Activated CD8-positive, alpha-beta memory T cell treated with anti-CD3 and anti-CD28 coated beads for 48 hours (primary cell): ENCODE measurements around the gene TOGARAM2.
"Not testable (repeated sequence)": the region's sequence is repeated elsewhere in the genome, so short reads cannot be mapped to it uniquely, and the experiment has no call there.

Source experiments
- DNase-seq, 3 experiments: peaks; one replicate each; pipeline ENCODE4 v3.0.0-alpha.2; 2020; ENCODE audit warnings: low read depth in 2 of 3, low spot score in 2 of 3

The TOGARAM2 gene

DNA sequence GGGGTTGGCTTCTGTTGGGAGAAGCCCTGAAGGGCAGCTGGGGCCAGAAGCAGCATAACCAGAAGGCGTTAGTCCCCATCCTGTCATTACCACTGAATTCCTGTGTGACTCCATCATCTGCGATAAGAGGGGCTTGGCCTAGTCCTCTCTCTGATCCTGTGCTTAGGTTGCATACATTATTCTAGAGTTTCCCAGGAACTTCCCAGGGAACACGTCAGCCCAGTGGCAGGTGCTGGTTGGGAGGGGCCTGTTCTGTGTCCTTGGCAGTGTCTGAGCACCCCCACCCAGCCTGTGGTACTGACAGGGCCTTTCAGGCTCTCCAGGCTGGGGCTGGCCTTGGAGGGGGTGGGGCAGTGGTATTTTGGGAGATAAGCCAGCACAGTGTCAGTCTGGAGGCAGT is 4.5 kb upstream of the TOGARAM2 start:
- no peak for DNase-seq

DNA sequence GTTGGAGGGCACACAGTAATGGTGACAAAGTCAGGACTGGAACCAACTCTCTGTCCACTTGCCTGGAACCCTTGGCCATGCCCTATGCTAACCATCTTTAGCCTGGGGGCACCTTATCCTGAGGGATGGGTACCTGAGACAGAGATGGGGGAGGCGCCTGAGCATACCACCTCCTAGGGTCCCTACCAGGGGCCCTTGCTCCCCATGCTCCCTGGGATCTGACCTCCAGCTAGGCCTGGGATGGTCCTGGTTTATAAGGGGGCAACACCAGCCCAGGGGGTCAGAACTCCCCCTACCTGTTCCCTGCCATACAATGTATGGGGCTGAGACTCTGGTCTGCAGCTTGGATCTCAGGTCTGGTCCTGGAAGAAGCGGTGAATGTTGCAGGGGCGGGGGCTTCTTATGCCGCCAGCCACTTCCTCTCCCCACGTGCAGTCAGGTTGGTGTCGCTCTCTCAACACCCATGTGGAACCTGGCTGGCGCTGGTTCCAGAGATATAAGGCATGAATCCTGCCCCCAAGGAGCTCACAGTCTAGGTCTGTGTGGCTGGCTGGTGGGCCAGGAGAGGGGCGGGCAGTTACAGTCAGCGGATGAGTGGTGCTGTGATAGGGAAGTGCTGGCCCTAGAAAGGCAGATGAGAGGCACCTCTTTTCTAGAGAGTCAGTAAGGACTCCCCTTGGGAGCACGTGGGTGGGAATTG is 3.8 kb upstream of the TOGARAM2 start:
- DNase-seq: no peak

DNA sequence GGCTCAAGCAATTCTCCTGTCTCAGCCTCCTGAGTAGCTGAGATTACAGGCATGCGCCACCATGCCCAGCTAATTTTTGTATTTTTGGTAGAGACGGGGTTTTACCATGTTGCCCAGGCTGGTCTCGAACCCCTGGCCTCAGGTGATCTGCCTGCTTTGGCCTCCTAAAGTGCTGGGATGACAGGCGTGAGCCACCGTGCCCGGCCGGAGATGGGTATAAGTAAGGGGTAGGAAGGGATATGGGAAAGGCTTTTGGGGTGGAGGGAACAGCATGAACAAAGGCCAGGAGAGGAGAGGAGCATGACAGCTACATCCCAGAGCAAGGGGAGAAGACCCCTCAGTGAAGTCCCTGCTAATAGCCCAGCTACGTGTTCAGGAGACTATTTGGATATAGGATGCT is 3.1 kb upstream of the TOGARAM2 start:
- DNase-seq: not testable (repeated sequence)

DNA sequence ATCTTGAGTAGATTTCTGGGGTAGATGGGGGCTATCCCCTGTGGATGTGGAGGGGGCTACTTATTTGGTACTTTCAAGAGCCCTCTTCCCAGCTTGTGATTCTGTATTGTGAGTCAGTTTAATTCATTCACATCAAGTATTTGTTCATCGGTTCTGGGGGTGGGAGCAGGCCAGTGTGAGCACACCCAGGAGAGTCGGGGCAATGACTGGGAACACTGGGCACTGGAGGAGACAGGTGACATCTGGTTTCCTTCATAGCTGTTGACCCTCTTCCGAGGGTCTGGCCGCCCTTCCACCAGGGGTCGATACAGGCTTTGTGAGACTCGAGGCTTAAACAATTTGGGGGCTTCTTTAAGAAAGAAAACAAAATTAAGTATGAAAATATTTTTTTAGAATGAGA is 2.5 kb upstream of the TOGARAM2 start:
- no peak for DNase-seq

DNA sequence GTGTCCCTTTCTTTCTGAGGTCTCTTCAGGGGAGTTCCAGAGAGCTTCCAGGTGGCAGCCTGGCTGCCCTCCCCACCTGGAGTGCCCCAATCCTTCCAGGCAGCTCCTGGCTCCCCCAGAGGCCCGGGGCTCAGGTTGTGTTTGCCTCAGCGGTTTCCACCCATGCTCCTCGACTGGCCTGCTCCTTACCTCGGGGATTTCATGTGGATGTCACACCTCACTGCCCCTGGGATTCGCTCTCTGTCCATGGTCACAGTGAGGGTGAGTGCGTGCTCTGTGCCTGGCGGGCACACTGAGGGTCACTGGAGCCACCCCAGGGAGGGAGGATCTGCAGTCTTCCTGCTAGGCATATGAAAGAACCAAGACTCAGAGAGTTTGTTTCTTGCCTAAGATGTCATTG is 2.1 kb upstream of the TOGARAM2 start:
- DNase-seq: no peak

DNA sequence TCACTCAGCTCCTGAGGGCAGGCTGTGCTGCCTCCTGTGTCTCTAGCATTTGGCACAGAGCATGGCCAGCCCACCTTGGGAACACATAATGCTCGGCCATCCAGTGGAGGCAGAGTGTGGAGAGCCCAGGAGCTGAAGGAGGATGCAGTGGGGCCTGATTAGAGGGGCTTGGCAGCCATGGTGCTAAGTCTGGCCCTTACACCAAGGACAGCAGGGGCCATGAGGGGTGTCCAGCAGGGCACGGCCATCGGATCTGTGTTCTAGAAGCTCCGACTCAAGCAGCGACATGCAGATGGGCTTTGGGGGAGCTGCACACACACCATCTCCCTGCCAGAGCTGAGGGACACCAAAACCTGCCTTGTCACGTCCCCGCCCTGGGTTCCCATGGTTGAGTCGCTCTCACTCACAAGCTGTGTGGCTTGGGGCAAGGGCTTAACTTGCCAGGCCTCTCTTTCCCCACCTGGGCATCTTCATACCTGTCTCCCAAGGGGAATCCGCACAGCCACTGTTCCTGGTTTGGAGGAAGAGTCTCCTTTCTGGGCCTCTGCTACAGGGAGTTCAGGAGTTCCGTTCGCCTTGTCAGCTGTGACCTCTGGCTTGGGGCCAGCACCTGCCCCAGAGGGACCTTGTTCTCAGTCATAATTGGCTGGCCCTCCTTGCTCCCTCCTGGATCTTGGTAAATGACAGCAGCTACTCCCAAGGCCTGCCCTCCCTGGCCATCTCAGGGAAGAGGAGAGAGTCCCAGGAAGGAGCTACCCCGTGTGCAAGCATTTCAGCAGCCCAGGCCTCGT is 1.3 kb upstream of the TOGARAM2 start:
- DNase-seq: no peak

DNA sequence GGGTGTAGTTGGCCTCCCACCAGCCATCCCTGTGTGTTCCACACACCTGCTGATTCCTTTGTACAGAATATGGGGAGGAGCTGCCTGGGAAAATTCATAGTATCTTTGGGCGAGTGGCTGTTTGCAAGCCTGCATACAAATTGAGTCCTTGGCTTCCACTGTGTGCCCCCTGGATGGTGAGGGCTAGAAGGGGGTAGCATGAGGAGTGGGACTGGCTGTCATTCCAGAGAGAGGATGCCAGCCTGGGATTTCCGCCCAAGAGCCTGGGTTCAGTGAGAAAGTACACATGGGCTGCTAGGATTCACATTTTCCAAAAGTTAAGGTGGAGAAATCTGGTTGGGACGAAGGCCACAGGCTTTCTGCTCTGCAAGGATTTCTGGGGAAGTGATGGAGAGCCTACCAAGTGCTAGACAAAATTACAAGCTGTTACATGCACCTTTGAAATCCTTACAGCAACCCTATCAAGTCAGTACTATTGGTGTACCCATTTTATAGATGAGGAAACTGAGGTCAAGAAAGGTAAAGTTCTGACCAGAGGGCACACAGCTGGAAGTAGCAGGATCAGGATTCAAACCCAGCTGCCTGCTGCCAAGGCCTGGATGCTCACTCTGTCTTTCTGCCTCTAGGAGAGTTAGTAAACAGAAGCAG is 606 bp upstream of the TOGARAM2 start:
- DNase-seq: no peak

DNA sequence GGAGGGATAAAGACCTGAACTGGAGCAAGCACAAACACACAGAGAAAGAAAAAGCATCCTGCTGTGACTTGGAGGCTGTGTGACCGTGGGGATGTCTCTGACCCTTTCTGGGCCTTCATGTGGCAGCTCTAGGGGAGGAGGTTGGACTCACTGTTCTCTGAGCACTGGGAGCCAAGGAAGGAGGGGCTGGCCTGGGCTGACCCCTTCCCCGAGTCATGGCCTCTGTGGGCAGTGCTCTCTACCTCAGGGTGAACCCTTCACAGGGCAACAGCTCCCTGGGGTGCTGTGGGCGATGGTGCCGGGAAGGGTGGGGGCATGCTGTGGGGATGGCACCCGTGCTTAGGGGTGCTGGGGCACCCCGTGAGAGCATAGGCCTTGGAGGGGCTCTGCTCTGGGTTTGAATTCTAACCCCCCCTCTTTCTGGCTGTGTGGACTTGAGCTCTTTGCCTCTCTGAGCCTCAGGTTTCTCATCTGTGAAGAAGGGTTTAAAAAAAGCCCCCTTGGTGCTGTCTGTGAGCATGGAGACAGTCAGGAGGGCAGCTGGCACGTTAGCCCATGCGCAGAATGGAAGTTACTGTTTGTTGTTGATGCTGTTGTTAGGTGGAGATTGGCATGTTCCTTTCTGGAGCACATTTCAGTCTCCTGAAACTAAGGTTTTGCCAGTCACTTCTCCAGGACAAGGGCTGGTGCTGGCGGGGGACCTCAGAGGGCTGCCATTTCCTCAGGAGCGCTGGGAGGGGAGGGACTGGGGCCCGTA is 700 bp downstream of the TOGARAM2 start:
- DNase-seq: no peak

DNA sequence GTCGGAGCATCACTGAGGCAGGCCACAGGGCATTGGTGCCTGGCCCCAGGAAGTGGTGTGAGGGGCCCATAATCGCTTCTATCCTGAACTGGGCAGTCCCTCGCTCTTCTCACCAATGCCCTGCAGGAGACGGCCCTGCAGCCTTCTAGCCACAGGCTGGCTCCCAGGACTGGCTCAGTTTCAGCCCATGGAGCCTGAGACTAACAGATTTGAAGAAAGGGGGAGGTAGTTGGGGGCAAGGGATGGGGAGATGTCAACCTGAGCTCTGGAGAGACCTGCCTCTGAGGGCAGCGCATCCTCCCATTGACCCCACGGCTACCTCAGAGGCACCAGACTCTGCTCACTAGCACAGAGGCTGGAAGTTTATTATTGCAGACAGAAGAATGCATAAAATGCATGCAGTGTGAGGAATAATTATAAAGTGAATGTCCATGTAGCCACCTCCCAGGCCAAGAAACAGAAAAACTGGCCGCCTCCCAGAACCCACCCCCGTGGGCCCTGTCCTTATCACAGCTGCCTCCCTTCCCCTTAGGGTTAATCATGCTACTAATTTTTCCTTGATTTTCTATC is 1.4 kb downstream of the TOGARAM2 start:
- DNase-seq: no peak

DNA sequence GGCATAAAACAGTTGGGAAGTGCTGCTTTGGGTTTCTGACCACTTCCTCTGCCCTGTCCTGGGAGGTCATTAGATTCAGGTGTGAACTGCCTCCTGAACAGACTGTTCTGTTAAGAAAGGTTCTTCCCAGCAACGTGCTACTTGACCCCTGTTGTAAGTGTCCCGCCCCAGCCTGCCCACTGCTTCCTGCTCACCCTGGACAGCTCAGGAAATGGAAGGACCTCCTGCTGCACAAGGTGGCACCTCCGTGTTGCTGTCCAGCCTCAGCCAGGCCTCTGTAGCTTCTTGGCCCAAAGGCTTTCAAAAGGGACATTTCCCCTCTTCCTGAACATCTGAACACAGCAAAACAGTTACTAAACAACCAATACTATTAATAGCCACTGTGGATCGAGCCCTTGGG is 5.3 kb downstream of the TOGARAM2 start:
- no peak for DNase-seq

DNA sequence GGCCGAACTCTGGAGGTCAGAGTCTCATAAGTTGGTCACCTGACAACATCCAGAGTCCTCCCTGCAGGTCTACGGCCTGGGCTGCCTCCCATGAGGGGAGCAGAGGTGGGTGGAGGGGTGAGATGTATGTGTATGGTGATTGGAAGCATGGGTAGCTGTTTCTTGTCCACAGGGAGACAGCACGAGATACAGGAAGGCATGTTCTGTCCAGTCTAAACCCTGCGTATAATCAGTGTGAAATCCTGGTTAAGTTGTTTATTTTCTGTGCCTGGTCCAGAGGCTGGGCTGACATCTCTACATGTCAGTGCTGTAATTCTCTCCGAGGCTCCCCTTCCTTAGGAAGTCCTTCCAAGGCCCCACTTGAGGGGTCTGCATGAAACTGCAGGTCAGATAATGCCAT is 8.9 kb downstream of the TOGARAM2 start:
- no peak for DNase-seq

DNA sequence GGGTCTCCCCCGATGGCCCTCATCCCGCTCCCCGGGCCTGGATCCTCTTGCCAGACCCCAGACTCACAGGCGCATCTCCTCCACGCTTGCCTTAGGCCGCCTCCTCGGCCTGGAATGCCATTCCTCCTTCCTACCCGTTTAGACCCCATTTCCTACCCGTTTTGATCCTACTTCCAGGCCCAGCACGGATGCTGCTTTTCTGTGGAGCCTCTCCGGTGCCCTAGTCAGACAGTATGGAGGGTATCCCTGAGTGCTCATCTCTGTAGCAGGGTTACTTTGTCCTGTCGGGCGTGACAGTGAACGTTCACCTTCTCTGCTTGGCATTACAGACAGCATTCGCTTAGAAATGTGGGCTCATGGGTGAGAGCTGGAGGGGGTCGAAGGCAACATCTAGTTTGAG is 9.3 kb downstream of the TOGARAM2 start:
- DNase-seq: no peak

DNA sequence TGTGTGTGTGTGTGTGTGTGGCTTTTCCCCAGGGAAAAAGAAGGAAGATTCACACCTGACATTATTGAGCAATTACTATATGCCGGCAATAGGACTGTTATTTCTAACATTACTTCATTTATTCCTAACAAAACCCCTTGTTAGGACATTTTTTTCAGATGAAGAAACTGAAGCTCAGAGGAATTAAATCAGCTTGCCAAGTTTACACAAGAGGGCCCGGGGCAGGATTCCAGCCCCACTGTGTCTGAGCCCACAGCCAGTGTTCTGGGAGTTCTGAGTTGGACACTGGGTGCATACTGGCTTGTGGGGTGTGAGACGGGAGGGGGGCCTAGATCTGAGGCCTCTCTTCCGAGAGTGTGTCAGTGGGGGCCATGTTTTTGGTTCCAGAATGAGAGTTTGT is 9.9 kb downstream of the TOGARAM2 start:
- no peak for DNase-seq

DNA sequence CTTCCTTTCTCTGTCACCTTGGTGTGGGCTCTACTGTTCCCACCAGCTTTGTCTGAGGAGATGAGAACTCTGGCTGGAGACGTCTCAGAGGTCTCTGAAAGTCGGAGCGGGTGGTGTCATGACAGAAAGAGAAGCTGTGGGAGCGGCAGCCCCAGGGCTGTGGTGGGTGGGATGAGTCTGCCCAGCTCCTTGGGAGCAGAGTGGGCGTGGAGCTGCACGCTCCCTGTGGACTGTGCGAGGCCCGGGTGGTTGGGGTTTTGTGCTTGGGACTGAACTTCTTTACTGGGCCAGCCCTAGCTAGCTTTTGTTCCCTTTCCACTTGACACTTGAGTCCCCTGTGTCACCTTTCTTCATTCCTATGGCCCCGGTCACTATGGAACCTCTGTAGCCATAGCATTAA is 10.4 kb downstream of the TOGARAM2 start:
- DNase-seq: no peak

DNA sequence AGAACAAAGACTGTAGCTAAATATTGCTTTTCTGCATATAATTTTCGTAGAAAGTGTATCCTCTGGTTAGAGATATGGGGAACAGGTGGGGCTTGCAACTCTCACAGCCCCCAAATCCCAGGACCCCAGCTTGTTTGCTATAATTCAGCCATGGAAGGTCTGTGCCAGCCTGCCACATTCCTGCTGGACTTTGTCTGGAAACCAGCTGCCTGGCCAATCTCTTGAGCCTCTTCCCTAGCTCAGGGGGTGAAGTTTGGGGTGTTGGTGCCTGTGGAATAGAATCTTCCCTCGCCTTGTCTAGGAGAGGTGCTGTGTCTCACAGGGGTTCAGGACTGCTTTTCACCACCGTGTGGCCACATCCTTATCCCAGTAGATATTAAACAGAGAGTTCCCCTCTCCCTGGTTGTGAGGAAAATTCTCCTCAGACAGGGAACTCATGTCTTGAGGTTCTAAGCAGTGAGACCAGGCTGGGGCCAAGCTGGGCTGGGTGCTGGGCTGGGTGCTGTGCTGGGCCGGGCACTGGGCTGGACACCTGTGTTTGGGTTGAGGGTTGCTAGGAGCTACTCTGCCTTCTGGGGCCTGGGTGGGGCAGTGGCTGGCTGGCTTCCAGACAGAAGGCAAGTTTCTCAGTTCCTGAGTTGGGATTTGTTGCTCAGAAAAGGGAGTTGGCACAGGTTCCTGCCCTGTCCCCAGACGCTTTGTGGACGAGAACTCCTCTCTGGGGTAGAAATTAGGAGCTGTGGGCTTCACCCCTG is 12.3 kb downstream of the TOGARAM2 start:
- no peak for DNase-seq

DNA sequence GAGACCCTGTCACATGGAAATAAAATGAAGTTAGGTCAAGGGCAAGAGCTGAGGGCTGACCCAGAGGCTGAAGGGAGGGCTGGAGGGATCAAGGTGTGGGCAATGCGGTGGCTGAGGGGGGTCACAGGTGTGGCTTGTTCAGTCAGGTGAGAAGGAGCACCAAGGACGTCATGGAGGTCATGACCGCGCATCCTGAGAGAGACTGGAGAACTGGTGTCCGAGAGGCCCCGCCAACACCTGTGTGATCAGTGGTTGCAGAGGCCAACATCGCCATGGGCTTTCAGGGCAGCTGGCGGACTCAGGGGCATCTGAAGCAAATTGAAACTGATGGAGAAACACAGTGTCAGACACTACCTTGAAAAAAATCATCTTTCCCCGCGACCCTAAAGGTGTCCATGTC is 13.0 kb downstream of the TOGARAM2 start:
- no peak for DNase-seq

DNA sequence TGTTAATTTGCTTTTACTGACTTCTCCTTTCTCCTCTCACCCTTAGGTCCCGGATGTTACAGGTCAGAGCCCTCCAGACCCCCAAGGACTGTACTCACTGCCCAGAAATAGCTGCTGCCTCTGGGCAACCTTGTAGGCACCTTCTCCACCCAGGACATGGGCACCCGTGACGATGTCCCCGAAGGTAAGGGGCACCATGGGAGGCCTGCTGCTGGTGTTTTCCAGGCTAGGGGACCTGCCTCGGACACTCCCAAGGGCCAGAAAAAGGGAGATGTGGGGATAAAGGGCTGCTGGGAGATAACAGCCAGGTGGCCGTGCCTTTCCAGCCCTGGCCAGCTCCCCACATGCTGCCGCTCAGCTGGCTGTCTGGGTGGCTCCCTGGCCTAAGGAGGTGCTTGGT is 13.6 kb downstream of the TOGARAM2 start:
- DNase-seq: no peak

DNA sequence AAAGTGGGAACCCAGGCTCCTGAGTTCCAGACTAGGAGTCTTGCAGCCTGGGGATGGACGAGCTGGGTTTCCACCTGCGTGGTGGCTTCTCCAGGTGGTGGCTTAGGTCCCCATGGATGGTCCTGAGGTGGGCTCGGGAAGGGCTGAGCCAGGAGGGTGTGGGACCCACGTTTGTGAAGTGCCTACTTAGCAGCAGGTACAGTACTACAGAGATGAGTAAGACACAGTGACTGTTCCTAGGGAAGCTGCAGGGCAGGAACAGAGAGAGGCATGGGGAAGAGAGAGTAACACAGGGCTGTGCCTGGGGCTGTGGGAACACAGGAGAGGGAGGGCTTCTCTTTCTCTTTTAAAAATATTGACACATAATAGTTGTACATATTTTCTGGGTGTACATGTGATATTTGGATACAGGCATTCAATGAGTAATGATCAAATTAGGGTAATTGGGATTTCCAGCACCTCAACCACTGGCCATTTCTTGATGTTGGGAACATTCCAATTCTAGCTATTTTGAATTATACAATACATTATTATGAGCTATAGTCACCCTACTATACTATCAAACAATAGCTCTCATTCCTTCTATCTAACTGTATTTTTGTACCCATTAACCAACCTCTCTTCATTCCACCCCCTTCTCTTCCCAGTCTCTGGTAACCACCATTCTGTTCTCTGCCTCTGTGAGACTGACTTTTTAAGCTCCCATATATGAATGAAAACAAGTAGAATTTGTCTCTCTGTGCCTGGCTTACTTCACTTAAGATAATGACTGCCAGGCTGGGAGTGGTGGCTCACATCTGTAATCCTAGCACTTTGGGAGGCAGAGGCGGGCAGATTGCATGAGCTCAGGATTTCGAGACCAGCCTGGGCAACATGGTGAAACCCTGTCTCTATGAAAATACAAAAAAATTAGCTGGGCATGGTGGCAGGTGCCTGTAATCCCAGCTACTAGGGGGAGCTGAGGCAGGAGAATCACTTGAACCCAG is 15.0 kb downstream of the TOGARAM2 start:
- DNase-seq: no peak

DNA sequence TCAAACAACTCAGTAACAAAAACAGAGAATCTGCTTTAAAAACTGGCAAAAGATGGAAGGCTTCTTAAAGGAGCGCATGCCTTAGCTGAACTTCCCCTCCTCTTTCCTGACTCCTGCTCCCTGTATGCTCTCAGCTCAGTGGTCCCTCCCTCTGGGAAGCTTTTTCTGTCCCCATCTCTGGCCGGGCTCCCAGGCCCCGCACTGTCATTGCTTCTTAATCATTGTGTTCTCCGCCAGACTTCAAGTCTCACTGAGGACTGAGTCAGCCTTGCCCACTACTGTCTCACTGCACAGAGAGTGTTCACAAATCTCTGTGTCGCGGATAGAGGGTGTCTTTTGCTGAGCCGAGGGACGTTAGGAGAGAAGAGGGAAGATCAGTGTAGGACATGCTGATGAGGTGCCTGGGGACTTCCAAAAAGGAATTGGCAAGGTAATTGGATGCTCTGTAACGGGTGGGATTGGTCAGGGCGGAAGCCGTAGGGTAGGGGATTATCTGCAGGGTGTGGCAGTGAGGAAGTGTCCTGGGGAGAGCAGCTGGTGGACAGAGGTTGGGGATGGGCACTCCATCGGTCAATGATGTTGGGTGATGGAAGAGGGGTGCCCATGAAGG is 16.2 kb downstream of the TOGARAM2 start:
- no peak for DNase-seq
